GM19099 (cell line): ENCODE data around the gene UBQLNL.

Source experiments
- POLR2A ChIP-seq: IDR thresholded peaks from 3 replicates; pipeline ENCODE4 v1.6.1; 2011; ENCODE audit warnings: low read depth; ENCODE audit not compliant: insufficient read length; ENCODE audit errors: extremely low read depth

UBQLNL gene

DNA sequence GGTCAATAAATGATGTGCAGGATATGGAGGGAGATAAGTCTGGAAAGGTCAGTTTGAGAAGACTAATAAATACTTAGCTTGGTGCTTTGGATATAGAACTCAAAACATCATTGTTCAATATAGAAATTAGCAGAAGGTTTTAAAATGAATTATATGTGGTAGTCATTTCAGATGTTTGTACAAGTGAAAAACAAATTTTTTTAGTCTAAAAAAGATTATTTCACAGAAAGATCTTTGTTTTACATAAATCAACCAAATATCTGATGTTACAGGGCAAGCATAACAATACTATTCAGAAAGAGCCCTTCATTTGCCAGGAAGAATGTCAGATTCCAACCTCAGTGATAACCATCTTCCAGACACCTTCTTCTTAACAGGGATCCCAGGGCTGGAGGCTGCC is 28.1 kb downstream of the UBQLNL start, which contains the start of gene OR52D1:
OR52D1 (plus strand) TSS at position 301 of the 400 bp plus-strand sequence; CDS start at position 323, 22 bp downstream.
- TF ChIP-seq POLR2A = no peak

DNA sequence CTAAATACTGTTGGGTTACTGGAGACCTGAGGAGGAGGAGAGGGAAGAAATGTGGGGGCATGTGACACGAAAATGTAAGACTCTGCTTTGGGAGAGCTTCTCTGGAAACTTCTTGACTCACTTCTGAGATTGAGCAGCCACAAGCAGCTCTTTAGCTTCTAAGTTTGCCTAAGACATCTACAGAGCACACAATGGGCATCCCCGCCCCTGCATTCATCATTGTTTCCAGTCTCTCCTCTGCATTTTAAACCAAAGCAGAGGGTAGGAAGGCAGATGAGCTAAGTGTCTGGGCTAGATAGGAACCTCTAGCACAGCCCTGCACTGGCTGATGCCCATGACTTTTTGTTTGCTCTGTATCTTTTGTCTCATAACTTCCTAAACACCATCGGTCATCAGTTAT is 30.1 kb downstream of the UBQLNL start:
- TF ChIP-seq POLR2A = no peak

DNA sequence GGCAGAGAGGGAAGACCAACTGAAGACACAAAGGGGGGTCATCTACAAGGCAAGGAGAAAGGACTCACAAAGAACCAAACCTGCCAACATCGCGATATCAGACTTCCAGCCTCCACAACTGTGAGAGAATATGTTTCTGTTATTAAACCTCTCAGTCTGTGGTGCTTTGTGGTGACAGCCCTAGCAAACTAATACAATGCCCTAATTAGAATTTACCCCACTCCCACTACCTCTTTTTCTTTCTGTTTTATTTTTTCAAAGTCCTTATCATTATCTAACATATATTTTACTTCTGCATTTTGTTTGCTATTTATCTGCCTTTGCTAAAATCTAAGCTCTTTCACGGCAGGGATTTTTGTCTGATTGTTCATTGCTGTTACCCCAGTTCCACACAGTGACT is 30.5 kb downstream of the UBQLNL start:
- no peak for TF ChIP-seq POLR2A

DNA sequence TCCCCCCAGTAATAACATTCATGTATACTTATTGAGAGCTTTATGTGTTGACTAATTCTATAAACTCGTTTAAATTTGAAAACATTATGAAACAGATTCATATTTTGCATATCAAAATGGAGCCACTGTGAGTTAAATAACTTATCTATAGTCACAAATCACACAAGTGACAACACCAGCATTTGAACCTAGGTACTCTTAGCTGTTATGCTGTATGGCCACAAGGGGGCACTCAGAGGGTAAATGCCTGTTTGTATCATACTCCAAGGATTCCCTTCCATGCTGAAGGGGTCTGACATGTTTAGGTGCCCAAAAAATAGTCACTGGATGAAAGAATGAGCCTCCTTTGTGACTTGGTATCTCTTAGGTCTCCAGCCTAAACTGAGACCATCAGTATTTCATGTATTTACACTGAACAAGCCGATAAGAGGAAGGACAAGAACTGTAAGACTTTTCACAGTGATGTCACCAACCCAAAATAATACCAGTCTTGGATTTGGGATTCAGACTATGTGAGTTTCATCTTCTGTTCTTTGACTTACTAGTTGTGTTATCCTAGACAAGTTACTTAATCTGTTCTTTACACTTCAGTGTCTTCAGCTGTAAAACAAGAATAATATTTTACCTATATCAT is 40.2 kb downstream of the UBQLNL start:
- TF ChIP-seq POLR2A = no peak

DNA sequence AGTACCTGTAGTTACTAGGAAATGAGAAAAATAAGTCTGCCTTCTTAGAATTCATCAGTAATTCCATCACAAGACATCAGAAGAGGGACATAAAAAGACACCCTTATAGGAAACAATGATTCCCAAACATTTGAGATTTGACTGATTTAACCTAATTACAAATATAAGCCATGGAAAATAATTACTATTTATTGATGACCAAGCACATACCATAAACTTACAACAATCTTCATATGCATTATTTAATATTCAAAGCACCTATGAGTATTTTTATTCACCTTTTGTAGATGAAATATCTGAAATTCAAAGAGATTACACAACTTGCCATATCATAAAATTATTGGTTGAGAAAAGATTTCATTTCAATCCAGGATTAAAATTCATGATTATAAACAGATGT is 42.6 kb downstream of the UBQLNL start:
- TF ChIP-seq POLR2A = no peak

DNA sequence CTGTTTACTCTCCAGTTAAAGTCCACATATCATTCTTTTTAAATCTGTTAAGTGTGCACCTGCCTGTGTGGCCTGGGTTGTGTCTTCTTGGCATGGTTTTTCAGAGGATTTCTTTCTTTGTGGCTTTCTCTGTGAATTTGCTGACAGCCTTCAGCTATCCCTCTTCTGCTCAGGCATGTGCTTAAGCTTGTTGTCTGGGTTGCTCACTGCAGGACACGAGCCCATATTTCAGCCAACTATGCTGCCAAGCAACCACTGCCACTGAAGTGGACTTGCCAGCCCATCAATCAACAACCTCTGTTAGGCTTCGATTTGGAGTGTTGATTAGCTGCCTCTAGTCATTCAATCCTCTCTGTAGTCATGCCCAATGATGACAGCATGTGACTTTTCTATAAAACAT is 49.0 kb downstream of the UBQLNL start:
- TF ChIP-seq POLR2A = no peak
